ENCODE results near the gene CEP131. TPM values are rescaled to one million over a fixed set of nuclear protein-coding genes. Genes with fewer than 3 reads are reported as not detected.

The CEP131 gene
- total and polyA plus RNA-seq, 2 of the 8 experiments (the other 6 are each of a cell fraction or from before 2014, with no cell fraction given): 5.9 to 23.2 TPM

DNA sequence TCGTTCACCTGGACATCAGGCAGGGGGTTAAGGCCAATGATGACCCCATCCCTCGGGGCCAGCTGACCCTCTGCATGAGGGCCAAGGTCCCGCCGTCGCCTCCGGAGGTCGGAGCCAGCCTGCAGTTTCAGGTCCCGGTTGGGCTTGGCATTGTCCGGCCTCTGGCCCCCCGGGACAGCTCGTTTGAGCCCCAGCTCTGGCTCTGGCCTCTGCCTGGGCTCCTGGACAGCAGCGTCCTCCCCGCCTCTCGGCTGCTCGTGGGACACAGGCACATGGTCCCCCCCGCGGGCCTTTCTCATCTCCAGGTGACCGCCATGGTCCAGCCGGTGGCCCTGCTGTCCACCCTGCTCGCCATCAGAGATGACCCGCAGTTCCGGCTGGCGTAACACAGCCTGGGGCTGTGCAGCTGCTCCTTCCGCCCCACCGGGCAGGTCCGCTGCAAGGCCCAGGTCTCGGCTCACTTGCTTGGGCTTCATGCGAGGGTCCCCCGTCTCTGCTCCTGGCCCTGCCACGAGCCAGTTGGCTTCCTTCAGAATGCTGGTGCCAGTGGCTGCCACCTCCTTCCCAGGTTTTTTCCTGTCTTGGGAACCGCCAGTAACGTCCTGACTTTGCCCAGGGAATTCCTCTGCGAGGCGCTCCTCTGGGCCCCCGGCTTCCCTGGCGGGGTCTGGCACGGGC, 23.0 kb upstream of the CEP131 start:
- Histone ChIP-seq H3K4me2 (ENCODE audit: insufficient read depth in 1 of 2, low read depth in 2 of 2, low read length in 2 of 2) (no peak overlapping the region), H3K23me2 (ENCODE audit: low read depth, low read length) (no peaks in the 10 kb centered on the region; the same call in 1 of the 2 replicates), H3K36me3 (ENCODE audit: control insufficient read depth in 2 of 4, insufficient read depth in 4 of 4, low read length in 3 of 4) (no peaks in the 10 kb centered on the region), H3K79me1 (ENCODE audit: low read depth, low read length) (no peaks in the 10 kb centered on the region), H2BK5ac (ENCODE audit: low read depth, low read length) (no peak overlapping the region), H3K14ac (ENCODE audit: insufficient read length) (no peak overlapping the region), H3K56ac (replicated peaks; ENCODE audit: insufficient read length, low read depth, low read length) (no peak overlapping the region), H3K9ac (replicated peaks in 1 of 4; ENCODE audit: extremely low read depth in 1 of 4, low read depth in 3 of 4, low read length in 3 of 4) (no peak overlapping the region), H2AK5ac (ENCODE audit: low read depth, low read length) (no peak overlapping the region), H3K79me2 (ENCODE audit: control insufficient read depth in 1 of 2, insufficient read depth in 2 of 2, low read length in 2 of 2) (peaks cover 0 to 1% of the 10 kb centered on the region in 2 experiments; a peak in 1 of 4 replicates), H2BK120ac (replicated peaks; ENCODE audit: low read depth, low read length) (no peak overlapping the region), H3K23ac (ENCODE audit: insufficient read length) (no peak overlapping the region), H3K27me3 (replicated peaks in 1 of 4; ENCODE audit: control insufficient read depth in 3 of 4, extremely low read depth in 1 of 4, insufficient read depth in 3 of 4, low read length in 3 of 4) (no peaks in the 10 kb centered on the region), H3K4ac (replicated peaks; ENCODE audit: insufficient read length, low read depth, low read length) (no peak overlapping the region), H4K5ac (ENCODE audit: insufficient read length, low read depth, low read length) (no peak overlapping the region), H3K18ac (ENCODE audit: extremely low read depth, low read length) (no peak overlapping the region), H2AFZ (ENCODE audit: low read length) (no peak overlapping the region), H3K9me3 (ENCODE audit: insufficient read depth in 2 of 2, low read depth in 1 of 2, low read length in 1 of 2) (no peaks in the 10 kb centered on the region), H2BK12ac (ENCODE audit: low read depth, low read length) (no peak overlapping the region), H4K91ac (replicated peaks; ENCODE audit: insufficient read length, low read length) (no peak overlapping the region), H4K8ac (ENCODE audit: extremely low read depth, insufficient read depth, low read length) (peak overlapping the region; percentile 35; the same call in 1 of the 2 replicates), H3K27ac (ENCODE audit: low read depth, low read length) (no peak overlapping the region), H3K4me1 (replicated peaks in 1 of 4; ENCODE audit: control insufficient read depth in 3 of 4, insufficient read depth in 4 of 4, low read length in 3 of 4) (peaks cover 0 to 5% (median 0%) of the 10 kb centered on the region in 4 experiments; a peak in 1 of 7 replicates), H2BK15ac (ENCODE audit: low read length) (no peak overlapping the region), H2BK20ac (ENCODE audit: low read length) (no peak overlapping the region), H4K20me1 (replicated peaks in 1 of 2; ENCODE audit: control insufficient read depth in 1 of 2, insufficient read depth in 2 of 2, low read length in 2 of 2) (peaks cover 9 to 17% of the 10 kb centered on the region in 2 experiments), H3K4me3 (ENCODE audit: extremely low read depth in 1 of 4, insufficient read depth in 2 of 4, low read depth in 3 of 4, low read length in 4 of 4) (no peak overlapping the region)
- 89% methylated on average over 29 of the region's 37 CpGs; no CpG with 5 or more reads in 1 of the 2 experiments for WGBS, 2 experiments (ENCODE audit: extremely low coverage in 1 of 2, insufficient coverage in 1 of 2, insufficient read length in 1 of 2, insufficient replicate concordance in 2 of 2, low coverage in 1 of 2, low lambda C conversion rate in 2 of 2, missing lambda C conversion rate in 1 of 2)
- ChIA-PET POLR2A (ENCODE audit: partially characterized antibody) (interaction anchor here (0.8 to 2.7 kb wide), 12 partner anchors 11 to 272 kb away, joined by 3 to 8 read pairs (median 4); partner anchors contain the start of gene PVALEF), CTCF (ENCODE audit: partially characterized antibody) (interaction anchor here (0.8 to 1.7 kb wide), 8 partner anchors 9 to 292 kb away, joined by 3 to 6 read pairs (median 4); no protein-coding TSS in a partner anchor)
- TF ChIP-seq CBX5 (IDR thresholded peaks at IDR 0.05; ENCODE audit: low read depth, low read length) (no peak), BACH1 (IDR thresholded peaks at IDR 0.05; ENCODE audit: low read length) (no peak), CBX8 (IDR thresholded peaks at IDR 0.05; ENCODE audit: borderline replicate concordance, low read depth, low read length) (no peak), KDM5A (IDR thresholded peaks at IDR 0.05; ENCODE audit: low read length) (no peak), TEAD4 (IDR thresholded peaks at IDR 0.05; ENCODE audit: low read depth, low read length) (no peak)
- TF ChIP-seq, protein P1, sequence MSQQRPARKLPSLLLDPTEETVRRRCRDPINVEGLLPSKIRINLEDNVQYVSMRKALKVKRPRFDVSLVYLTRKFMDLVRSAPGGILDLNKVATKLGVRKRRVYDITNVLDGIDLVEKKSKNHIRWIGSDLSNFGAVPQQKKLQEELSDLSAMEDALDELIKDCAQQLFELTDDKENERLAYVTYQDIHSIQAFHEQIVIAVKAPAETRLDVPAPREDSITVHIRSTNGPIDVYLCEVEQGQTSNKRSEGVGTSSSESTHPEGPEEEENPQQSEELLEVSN (IDR thresholded peaks at IDR 0.05): no peak
- FAIRE-seq (no peak), DNase-seq (ENCODE audit: low read depth in 1 of 2, low spot score in 2 of 2) (no peak)

Data from H1 (cell line).